Kidney epithelial cell (primary cell): ENCODE data around the gene GAS2L2. TPM values are rescaled to one million over a fixed set of nuclear protein-coding genes. Genes with fewer than 3 reads are reported as not detected.

Experiments used
- DNase-seq: peaks from one replicate; pipeline ENCODE4 v3.0.0-alpha.2; 2010; ENCODE audit warnings: low read depth
- H3K27me3 ChIP-seq: 2 replicates; pipeline ENCODE4 v1.6.0; 2011; ENCODE audit warnings: low read length; ENCODE audit not compliant: control insufficient read depth, insufficient read depth
- H3K36me3 ChIP-seq: 2 replicates; pipeline ENCODE4 v1.5.1; 2011; ENCODE audit warnings: low read length; ENCODE audit not compliant: control insufficient read depth, insufficient read depth
- H3K4me3 ChIP-seq: 2 replicates; pipeline ENCODE4 v1.5.1; 2011; ENCODE audit warnings: low read depth, mild to moderate bottlenecking, control low read depth, low read length
- CTCF ChIP-seq: IDR thresholded peaks from 2 replicates; pipeline ENCODE4 v1.5.1; 2011; ENCODE audit warnings: mild to moderate bottlenecking, moderate library complexity, low read length, control low read depth, inconsistent platforms; ENCODE audit not compliant: insufficient read depth, poor library complexity, severe bottlenecking
- total RNA-seq: library from RNA; depleted of rRNA; stranded (reverse); fragments of >200 nt; gene quantifications from 2 replicates; pipeline ENCODE4 v1.2.3, GENCODE V29; 2015

The GAS2L2 gene
- total RNA-seq, 1 donor from 2014 or later = not detected

DNA sequence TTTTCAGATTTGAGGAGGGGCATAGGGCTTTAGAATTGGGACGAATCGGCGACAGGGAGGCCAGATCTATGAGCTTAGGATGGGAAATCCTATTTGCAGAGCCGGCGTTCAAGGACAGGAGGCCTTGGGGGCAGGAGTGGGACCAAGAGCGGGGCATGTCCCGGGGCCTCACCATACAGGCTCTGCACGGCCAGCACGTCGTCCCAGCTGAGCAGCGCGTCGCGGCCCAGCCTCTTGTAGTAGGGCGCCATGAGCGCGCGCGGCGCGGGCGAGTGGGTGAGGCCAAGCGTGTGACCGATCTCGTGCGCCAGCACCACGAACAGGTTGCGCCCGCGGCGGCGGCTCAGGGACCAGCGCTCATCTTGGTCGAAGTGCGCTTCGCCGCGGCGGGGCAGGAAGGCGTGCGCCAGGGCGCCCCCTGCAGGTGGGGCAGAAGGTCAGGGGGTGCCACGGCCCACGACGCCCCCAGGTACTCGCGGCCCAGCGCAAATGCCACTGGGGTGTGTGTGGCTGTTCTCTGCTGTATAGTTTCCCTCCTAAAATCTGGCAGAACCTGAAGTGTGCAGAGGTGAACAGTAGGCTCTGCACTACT is 17.0 kb upstream of the GAS2L2 start:
- TF ChIP-seq CTCF = peak; percentile 20
- H3K4me3 ChIP-seq = no peak overlapping the region

GRCh38 chr17:35768797-35769196 is 15.8 kb upstream of the GAS2L2 start:
- no peak for DNase-seq
- H3K27me3 ChIP-seq = peaks cover 17% of the 10 kb centered on the region
- H3K4me3 ChIP-seq = no peak overlapping the region
- no peaks in the 10 kb centered on the region for H3K36me3 ChIP-seq
- no peak for TF ChIP-seq CTCF

More for the DNA sequence above, 17.0 kb upstream of the GAS2L2 start:
- no peaks in the 10 kb centered on the region for H3K36me3 ChIP-seq
- H3K27me3 ChIP-seq = peaks cover 17% of the 10 kb centered on the region
- no peak for DNase-seq

DNA sequence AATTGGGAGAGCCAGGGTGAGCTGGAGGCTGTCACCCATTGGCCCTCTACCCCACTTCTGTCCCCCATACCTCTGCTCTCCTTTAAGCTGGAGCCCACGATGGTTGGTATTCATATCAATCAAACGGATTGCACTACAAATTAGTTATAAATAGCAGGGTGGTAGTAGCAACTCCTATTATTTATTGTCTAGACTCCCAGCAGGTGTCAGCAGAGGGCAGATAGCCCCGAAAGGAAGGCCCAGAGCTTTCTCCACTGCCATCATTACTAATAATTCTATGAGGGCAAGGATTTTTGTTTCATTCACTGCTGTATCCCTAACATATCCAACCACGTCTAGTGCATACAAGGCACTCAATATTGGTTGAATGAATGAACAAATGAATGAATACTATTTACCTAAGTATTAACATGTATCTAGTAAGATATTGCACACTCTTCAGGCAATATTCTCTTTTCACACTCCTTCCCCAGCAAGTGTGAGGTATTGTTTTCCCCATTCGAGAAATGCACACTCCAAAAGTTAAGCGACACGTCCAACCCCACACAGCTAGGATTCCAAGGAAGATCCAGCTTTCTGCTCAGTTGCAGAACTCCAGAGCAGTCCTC is 14.0 kb upstream of the GAS2L2 start:
- Histone ChIP-seq H3K27me3 (peaks cover 7% of the 10 kb centered on the region), H3K36me3 (no peaks in the 10 kb centered on the region), H3K4me3 (no peak overlapping the region)
- no peak for DNase-seq
- TF ChIP-seq CTCF = peak; percentile 62

GRCh38 chr17:35766489-35766877 is 13.4 kb upstream of the GAS2L2 start:
- H3K27me3 ChIP-seq = peaks cover 4% of the 10 kb centered on the region
- no peaks in the 10 kb centered on the region for H3K36me3 ChIP-seq
- H3K4me3 ChIP-seq = no peak overlapping the region
- no peak for DNase-seq
- no peak for TF ChIP-seq CTCF

GRCh38 chr17:35765756-35766488 is 12.9 kb upstream of the GAS2L2 start:
- no peak for TF ChIP-seq CTCF
- Histone ChIP-seq H3K27me3 (peaks cover 4% of the 10 kb centered on the region), H3K36me3 (no peaks in the 10 kb centered on the region), H3K4me3 (no peak overlapping the region)
- DNase-seq = no peak
